DOHH2 (cell line): ENCODE measurements around the gene ATP2A3.
"Not testable (repeated sequence)": the region's sequence is repeated elsewhere in the genome, so short reads cannot be mapped to it uniquely, and the experiment has no call there.

Experiments
- H3F3A ChIP-seq: fragments of 200-600 bp; sonication (generic), shearing (Covaris generic); 2 replicates; pipeline ENCODE4 v1.6.0; 2016; ENCODE audit warnings: antibody characterized with exemption, mild to moderate bottlenecking; ENCODE audit not compliant: control insufficient read depth, insufficient read depth
- H3K27ac ChIP-seq: fragments of 200-600 bp; sonication (generic); 2 replicates; pipeline ENCODE4 v1.5.1; 2014; ENCODE audit warnings: low read depth, mild to moderate bottlenecking, low read length, moderate library complexity
- H3K27me3 ChIP-seq: fragments of 200-600 bp; sonication (generic); 2 replicates; pipeline ENCODE4 v1.6.1; 2014; ENCODE audit warnings: mild to moderate bottlenecking, low read length, mixed read lengths; ENCODE audit not compliant: control insufficient read depth
- H3K36me3 ChIP-seq: fragments of 200-600 bp; sonication (generic); 2 replicates; pipeline ENCODE4 v1.6.1; 2014; ENCODE audit warnings: mild to moderate bottlenecking, low read length, moderate library complexity, mixed read lengths; ENCODE audit not compliant: control insufficient read depth
- H3K4me1 ChIP-seq: fragments of 200-600 bp; sonication (generic); 2 replicates; pipeline ENCODE4 v1.6.1; 2014; ENCODE audit warnings: mild to moderate bottlenecking, low read length, mixed read lengths; ENCODE audit not compliant: control insufficient read depth
- H3K4me2 ChIP-seq: fragments of 200-600 bp; sonication (generic); 2 replicates; pipeline ENCODE4 v1.6.0; 2014; ENCODE audit warnings: mild to moderate bottlenecking, low read length, moderate library complexity
- H3K4me3 ChIP-seq: fragments of 200-600 bp; sonication (generic); 2 replicates; pipeline ENCODE4 v1.5.1; 2014; ENCODE audit warnings: mild to moderate bottlenecking, low read length, mixed read lengths
- H3K79me2 ChIP-seq: fragments of 200-600 bp; sonication (generic); 2 replicates; pipeline ENCODE4 v1.6.1; 2014; ENCODE audit warnings: mild to moderate bottlenecking, low read length, mixed read lengths; ENCODE audit not compliant: control insufficient read depth
- H3K9me2 ChIP-seq: fragments of 200-600 bp; sonication (generic); replicated peaks from 2 replicates; pipeline ENCODE4 v1.6.1; 2014; ENCODE audit warnings: mild to moderate bottlenecking, low read length, mixed read lengths; ENCODE audit not compliant: control insufficient read depth
- H3K9me3 ChIP-seq: fragments of 200-600 bp; sonication (generic); 2 replicates; pipeline ENCODE4 v1.6.1; 2014; ENCODE audit warnings: antibody characterized with exemption, low read length, mixed read lengths; ENCODE audit not compliant: control insufficient read depth, insufficient read depth
- H4K20me1 ChIP-seq: fragments of 200-600 bp; sonication (generic); 2 replicates; pipeline ENCODE4 v1.6.0; 2014; ENCODE audit warnings: low read depth, mild to moderate bottlenecking, antibody characterized with exemption, low read length, moderate library complexity; ENCODE audit not compliant: control insufficient read depth, insufficient read depth
- EZH2phosphoT487 ChIP-seq: fragments of 200-600 bp; sonication (generic); IDR thresholded peaks from 2 replicates; pipeline ENCODE4 v1.6.1; 2017; ENCODE audit warnings: borderline replicate concordance, mild to moderate bottlenecking, antibody characterized with exemption, low read length, moderate library complexity, mixed read lengths
- TF ChIP-seq, protein P1 (sequence below): fragments of 200-600 bp; sonication (generic); IDR thresholded peaks from one replicate; pipeline ENCODE4 v1.5.1; 2014; ENCODE audit warnings: antibody characterized with exemption, mild to moderate bottlenecking, low read depth, low read length; ENCODE audit not compliant: poor library complexity, severe bottlenecking

Gene ATP2A3

DNA sequence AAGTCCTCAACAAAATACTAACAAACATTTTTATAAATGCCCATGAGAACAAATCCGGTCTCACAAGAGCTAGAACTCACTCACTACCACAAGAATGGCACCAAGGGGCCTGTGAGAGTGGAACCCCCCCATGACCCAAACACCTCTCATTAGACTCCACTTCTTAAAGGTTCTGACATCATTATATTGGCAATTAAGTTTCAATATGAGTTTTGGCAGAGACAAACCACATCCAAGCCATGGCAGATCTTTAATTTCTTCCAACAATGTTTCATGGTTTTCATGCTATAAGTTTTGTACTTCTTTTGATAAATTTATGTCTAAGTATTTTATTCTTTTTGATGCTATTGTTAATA lies 30.0 kb upstream of the ATP2A3 start:
- Histone ChIP-seq H3K4me1 (no peaks in the 10 kb centered on the region), H3K9me3 (peaks cover 6% of the 10 kb centered on the region; the same call in 1 of the 2 replicates), H3K27me3 (peaks cover 4% of the 10 kb centered on the region; the same call in 1 of the 2 replicates), H4K20me1 (no peaks in the 10 kb centered on the region), H3K27ac (no peak overlapping the region), H3K79me2 (no peaks in the 10 kb centered on the region), H3F3A (no peaks in the 10 kb centered on the region), H3K4me3 (no peak overlapping the region), H3K36me3 (no peaks in the 10 kb centered on the region), H3K9me2 (no peaks in the 10 kb centered on the region), H3K4me2 (no peak overlapping the region)
- no peak for TF ChIP-seq EZH2phosphoT487
- TF ChIP-seq, protein P1, sequence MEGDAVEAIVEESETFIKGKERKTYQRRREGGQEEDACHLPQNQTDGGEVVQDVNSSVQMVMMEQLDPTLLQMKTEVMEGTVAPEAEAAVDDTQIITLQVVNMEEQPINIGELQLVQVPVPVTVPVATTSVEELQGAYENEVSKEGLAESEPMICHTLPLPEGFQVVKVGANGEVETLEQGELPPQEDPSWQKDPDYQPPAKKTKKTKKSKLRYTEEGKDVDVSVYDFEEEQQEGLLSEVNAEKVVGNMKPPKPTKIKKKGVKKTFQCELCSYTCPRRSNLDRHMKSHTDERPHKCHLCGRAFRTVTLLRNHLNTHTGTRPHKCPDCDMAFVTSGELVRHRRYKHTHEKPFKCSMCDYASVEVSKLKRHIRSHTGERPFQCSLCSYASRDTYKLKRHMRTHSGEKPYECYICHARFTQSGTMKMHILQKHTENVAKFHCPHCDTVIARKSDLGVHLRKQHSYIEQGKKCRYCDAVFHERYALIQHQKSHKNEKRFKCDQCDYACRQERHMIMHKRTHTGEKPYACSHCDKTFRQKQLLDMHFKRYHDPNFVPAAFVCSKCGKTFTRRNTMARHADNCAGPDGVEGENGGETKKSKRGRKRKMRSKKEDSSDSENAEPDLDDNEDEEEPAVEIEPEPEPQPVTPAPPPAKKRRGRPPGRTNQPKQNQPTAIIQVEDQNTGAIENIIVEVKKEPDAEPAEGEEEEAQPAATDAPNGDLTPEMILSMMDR: no peak

DNA sequence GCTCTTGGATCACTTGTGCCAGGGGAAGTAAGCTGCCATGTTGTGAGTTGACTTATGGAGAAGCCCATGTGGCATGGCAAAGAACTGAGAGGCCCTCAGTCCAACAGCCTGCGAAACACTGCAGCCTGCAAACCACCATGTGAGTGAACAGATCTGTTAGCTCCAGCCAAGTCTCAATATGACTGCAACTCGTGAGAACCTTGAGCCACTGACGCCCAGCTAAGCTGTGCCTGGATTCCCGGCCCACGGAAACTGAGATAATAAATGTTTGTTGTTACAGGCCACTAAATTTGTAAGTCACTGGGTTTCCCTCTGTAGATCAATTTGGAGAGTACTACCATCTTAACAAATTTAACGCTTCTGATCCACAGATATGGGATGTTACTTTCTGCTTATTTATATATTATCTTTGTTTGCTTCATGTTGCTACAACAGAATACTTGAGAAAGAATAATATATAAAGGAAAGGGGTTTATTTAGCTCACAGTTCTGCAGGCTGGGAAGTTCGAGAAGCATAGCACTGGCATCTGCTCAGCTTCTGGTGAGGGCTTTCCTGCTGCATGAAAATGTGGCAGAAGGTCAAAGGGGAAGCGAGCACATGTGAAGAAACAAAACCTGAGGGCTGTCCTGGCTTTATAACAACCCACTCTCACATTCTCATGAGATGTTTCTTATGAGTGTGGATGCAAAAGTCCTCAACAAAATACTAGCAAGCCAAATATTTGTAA lies 29.4 kb upstream of the ATP2A3 start:
- no peaks in the 10 kb centered on the region for H3K4me1 ChIP-seq
- no peak overlapping the region for H3K4me2 ChIP-seq
- H3K27ac ChIP-seq: no peak overlapping the region
- no peak overlapping the region for H3K4me3 ChIP-seq
- no peaks in the 10 kb centered on the region for H3K36me3 ChIP-seq
- no peaks in the 10 kb centered on the region for H3K79me2 ChIP-seq
- TF ChIP-seq, protein P1: no peak
- TF ChIP-seq EZH2phosphoT487: no peak
- no peaks in the 10 kb centered on the region for H3K9me2 ChIP-seq
- peaks cover 6% of the 10 kb centered on the region; the same call in 1 of the 2 replicates for H3K9me3 ChIP-seq
- H3F3A ChIP-seq: no peaks in the 10 kb centered on the region
- H3K27me3 ChIP-seq: peaks cover 4% of the 10 kb centered on the region; the same call in 1 of the 2 replicates
- H4K20me1 ChIP-seq: no peaks in the 10 kb centered on the region

DNA sequence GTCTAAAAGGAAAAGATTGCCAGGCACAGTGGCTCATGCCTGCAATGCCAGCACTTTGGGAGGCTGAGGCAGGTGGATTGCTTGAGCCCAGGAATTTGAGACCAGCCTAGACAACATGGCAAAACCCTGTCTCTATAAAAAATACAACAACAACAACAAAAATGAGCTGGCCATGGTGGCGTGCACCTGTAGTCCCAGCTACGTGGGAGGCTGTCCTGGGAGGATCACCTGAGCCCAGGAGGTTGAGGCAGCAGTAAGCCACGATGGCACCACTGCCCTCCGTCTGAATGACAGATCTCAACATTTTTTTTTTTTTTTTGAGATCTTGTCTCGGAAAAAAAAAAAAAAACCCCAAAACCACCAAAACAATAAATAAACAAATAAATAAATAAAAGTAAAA lies 28.1 kb upstream of the ATP2A3 start:
- Histone ChIP-seq H3F3A (no peaks in the 10 kb centered on the region), H3K4me1 (no peaks in the 10 kb centered on the region), H3K9me2 (no peaks in the 10 kb centered on the region), H3K4me2 (no peak overlapping the region), H3K79me2 (no peaks in the 10 kb centered on the region), H3K4me3 (no peak overlapping the region), H4K20me1 (no peaks in the 10 kb centered on the region), H3K36me3 (no peaks in the 10 kb centered on the region), H3K9me3 (peaks cover 6% of the 10 kb centered on the region; the same call in 1 of the 2 replicates), H3K27me3 (peaks cover 4% of the 10 kb centered on the region; the same call in 1 of the 2 replicates), H3K27ac (no peak overlapping the region)
- TF ChIP-seq, protein P1: no peak
- no peak for TF ChIP-seq EZH2phosphoT487

DNA sequence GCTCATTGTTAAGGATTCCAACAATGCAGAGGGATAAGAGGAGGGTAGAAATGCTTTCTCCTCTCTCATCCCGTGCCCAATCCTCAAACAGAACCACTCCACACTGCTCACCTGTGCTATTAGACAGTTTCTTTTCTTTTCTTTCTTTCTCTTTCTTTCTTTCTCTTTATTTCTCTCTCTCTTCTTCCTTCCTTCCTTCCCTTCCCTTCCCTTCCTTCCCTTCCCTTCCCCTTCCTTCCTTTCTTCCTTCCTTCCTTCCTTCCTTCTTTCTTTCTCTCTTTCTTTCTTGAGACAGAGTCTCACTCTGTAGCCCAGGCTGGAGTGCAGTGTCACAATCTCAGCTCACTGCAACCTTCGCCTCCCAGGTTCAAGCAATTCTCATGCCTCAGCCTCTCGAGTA lies 27.5 kb upstream of the ATP2A3 start:
- not testable (repeated sequence) for H3K4me2 ChIP-seq, H3K36me3 ChIP-seq, H3K9me3 ChIP-seq, H3K27ac ChIP-seq, H4K20me1 ChIP-seq, H3K9me2 ChIP-seq, H3K4me1 ChIP-seq, H3K27me3 ChIP-seq, H3F3A ChIP-seq, H3K79me2 ChIP-seq, H3K4me3 ChIP-seq
